SK-N-SH (cell line): Measurements from ENCODE around the gene RAMACL. TPM values are rescaled to one million over a fixed set of nuclear protein-coding genes. Genes with fewer than 3 reads are reported as not detected.

Experiments
- CTCF ChIA-PET: fragments of 300-600, 350-600 bp; formaldehyde crosslinking; extraction: SDS; loops from one replicate; lab custom pipeline; 2021; lab: Yijun Ruan, JAX
- POLR2A ChIA-PET: fragments of 350-600 bp; sonication (Branson Sonifier 250); formaldehyde crosslinking; extraction: SDS; loops from one replicate; lab custom pipeline; 2020; ENCODE audit warnings: antibody characterized with exemption, inconsistent platforms; lab: Yijun Ruan, JAX
- DNase-seq: peaks from one replicate; pipeline ENCODE4 v3.0.0; 2012
- H2AFZ ChIP-seq: fragments of 200-600 bp; sonication (generic); 2 replicates; pipeline ENCODE4 v1.8.1; 2016; ENCODE audit warnings: antibody characterized with exemption, mild to moderate bottlenecking, low read depth
- H3F3A ChIP-seq: fragments of 200-600 bp; sonication (generic); replicated peaks from 2 replicates; pipeline ENCODE3; 2016; ENCODE audit warnings: antibody characterized with exemption, mild to moderate bottlenecking; ENCODE audit not compliant: insufficient read depth
- H3K27ac ChIP-seq, 2 experiments: fragments of 200-500 bp in 1 of 2; fragments of 200-600 bp in 1 of 2; sonication (Bioruptor generic) in 1 of 2; sonication (generic), shearing (Covaris generic) in 1 of 2; 2 replicates each; pipeline versions ENCODE4 v1.5.1 to v1.6.1; 2014 to 2016; ENCODE audit warnings: low read depth in 2 of 2, inconsistent platforms in 1 of 2, low read length in 1 of 2, mild to moderate bottlenecking in 1 of 2, mixed read lengths in 1 of 2
- H3K27me3 ChIP-seq: fragments of 200-600 bp; sonication (generic), shearing (Covaris generic); 2 replicates; pipeline ENCODE4 v1.6.1; 2016; ENCODE audit warnings: mixed run types; ENCODE audit not compliant: insufficient read depth
- H3K36me3 ChIP-seq, 2 experiments: fragments of 200-500 bp in 1 of 2; fragments of 200-600 bp in 1 of 2; sonication (Bioruptor generic) in 1 of 2; sonication (generic) in 1 of 2; replicated peaks in 1 of 2; 2 replicates each; pipeline versions ENCODE3 to v1.5.1; 2014 to 2016; ENCODE audit warnings: low read length in 1 of 2, mild to moderate bottlenecking in 1 of 2; ENCODE audit not compliant: insufficient read depth in 2 of 2, control insufficient read depth in 1 of 2
- H3K4me1 ChIP-seq, 2 experiments: fragments of 200-500 bp in 1 of 2; fragments of 200-600 bp in 1 of 2; sonication (Bioruptor generic) in 1 of 2; sonication (generic), shearing (Covaris generic) in 1 of 2; 2 replicates each; pipeline versions ENCODE4 v1.5.1 to v1.6.1; 2014 to 2016; ENCODE audit warnings: low read depth in 1 of 2, low read length in 1 of 2, mixed run types in 1 of 2; ENCODE audit not compliant: insufficient read depth in 2 of 2, control insufficient read depth in 1 of 2
- H3K4me2 ChIP-seq: fragments of 200-600 bp; sonication (generic), shearing (Covaris generic); 2 replicates; pipeline ENCODE4 v1.6.1; 2017; ENCODE audit warnings: mixed run types
- H3K4me3 ChIP-seq, 2 experiments: fragments of 200-500 bp in 1 of 2; fragments of 200-600 bp in 1 of 2; sonication (Bioruptor generic) in 1 of 2; sonication (generic), shearing (Covaris generic) in 1 of 2; 2 replicates each; pipeline versions ENCODE4 v1.5.1 to v1.8.1; 2014 to 2016; ENCODE audit warnings: low read depth in 2 of 2, inconsistent platforms in 1 of 2, low read length in 1 of 2, mild to moderate bottlenecking in 1 of 2, mixed read lengths in 1 of 2, moderate library complexity in 1 of 2
- H3K79me2 ChIP-seq: fragments of 200-600 bp; sonication (generic); 2 replicates; pipeline ENCODE4 v1.8.1; 2017; ENCODE audit warnings: mild to moderate bottlenecking; ENCODE audit not compliant: insufficient read depth
- H3K9ac ChIP-seq: fragments of 200-600 bp; sonication (generic); 2 replicates; pipeline ENCODE4 v1.6.1; 2017; ENCODE audit warnings: mixed run types
- H3K9me2 ChIP-seq: fragments of 200-600 bp; sonication (generic); 2 replicates; pipeline ENCODE4 v1.6.1; 2017; ENCODE audit warnings: mixed run types
- H3K9me3 ChIP-seq: fragments of 200-600 bp; sonication (generic); 2 replicates; pipeline ENCODE4 v1.6.1; 2017; ENCODE audit warnings: mixed run types, mild to moderate bottlenecking, moderate library complexity
- H4K20me1 ChIP-seq: fragments of 200-600 bp; sonication (generic); 2 replicates; pipeline ENCODE4 v1.6.1; 2017; ENCODE audit warnings: mild to moderate bottlenecking, mixed run types; ENCODE audit not compliant: insufficient read depth
- ELF1 ChIP-seq: IDR thresholded peaks from 2 replicates; pipeline ENCODE4 v1.4.0; 2012
- EZH2phosphoT487 ChIP-seq: fragments of 200-600 bp; sonication (generic); IDR thresholded peaks from 2 replicates; pipeline ENCODE4 v1.6.1; 2017; ENCODE audit warnings: low read depth, mixed run types, mild to moderate bottlenecking, antibody characterized with exemption, moderate library complexity, borderline replicate concordance
- FOXJ3 ChIP-seq: sonication (generic); formaldehyde crosslinking; IDR thresholded peaks from 2 replicates; pipeline ENCODE4 v1.5.1; 2020; ENCODE audit warnings: mild to moderate bottlenecking, missing genetic modification reagents
- FOXM1 ChIP-seq: IDR thresholded peaks from 2 replicates; pipeline ENCODE4 v1.4.0; 2012; ENCODE audit warnings: low read depth, mild to moderate bottlenecking
- GATA2 ChIP-seq: sonication (generic); formaldehyde crosslinking; IDR thresholded peaks from 2 replicates; pipeline ENCODE4 v1.5.0; 2020; ENCODE audit warnings: mild to moderate bottlenecking, missing genetic modification reagents
- JUND ChIP-seq: IDR thresholded peaks from 2 replicates; pipeline ENCODE4 v1.4.0; 2012
- MAX ChIP-seq: IDR thresholded peaks from 2 replicates; pipeline ENCODE4 v1.4.0; 2012; ENCODE audit warnings: low read depth
- MXI1 ChIP-seq: IDR thresholded peaks from 2 replicates; pipeline ENCODE4 v1.6.1; 2012; ENCODE audit warnings: mild to moderate bottlenecking, low read depth, low read length, improper control_type of control experiment
- NFIC ChIP-seq: IDR thresholded peaks from 2 replicates; pipeline ENCODE4 v1.4.0; 2012; ENCODE audit warnings: borderline replicate concordance
- RXRA ChIP-seq: IDR thresholded peaks from 2 replicates; pipeline ENCODE4 v1.4.0; 2012; ENCODE audit warnings: low read depth, mild to moderate bottlenecking, borderline replicate concordance
- TAF1 ChIP-seq: IDR thresholded peaks from 2 replicates; pipeline ENCODE4 v1.6.1; 2012; ENCODE audit warnings: low read depth, mild to moderate bottlenecking, low read length, moderate library complexity, borderline replicate concordance
- USF1 ChIP-seq: IDR thresholded peaks from 2 replicates; pipeline ENCODE4 v1.4.0; 2012; ENCODE audit warnings: low read depth, borderline replicate concordance
- YY1 ChIP-seq: IDR thresholded peaks from 2 replicates; pipeline ENCODE4 v1.4.0; 2012; ENCODE audit warnings: low read depth, mild to moderate bottlenecking
- ZBTB33 ChIP-seq: IDR thresholded peaks from 2 replicates; pipeline ENCODE4 v1.4.0; 2012; ENCODE audit warnings: low read depth, borderline replicate concordance
- WGBS: methylation state at CpG from one replicate; pipeline ENCODE4 v1.1.6; 2017; ENCODE audit warnings: low lambda C conversion rate; 5-methylcytosine and 5-hydroxymethylcytosine counted together
- polyA plus RNA-seq, 3 experiments: library from polyadenylated mRNA; depleted of rRNA; stranded (reverse); fragments of >200 nt; gene quantifications; 2 replicates each; pipeline ENCODE4 v1.2.3, GENCODE V29; 2012
- TF ChIP-seq, protein P1 (sequence below): fragments of 150-350 bp; IDR thresholded peaks from 2 replicates; pipeline ENCODE4 v1.6.1; 2017; ENCODE audit warnings: antibody characterized with exemption, low read length, low read depth, borderline replicate concordance
- TF ChIP-seq, protein P2 (sequence below): fragments of 150-350 bp; IDR thresholded peaks from 2 replicates; pipeline ENCODE4 v1.6.1; 2016; ENCODE audit warnings: mild to moderate bottlenecking, low read depth, low read length

Gene RAMACL
- polyA plus RNA-seq, 1 of the 3 experiments (the other 2 are of a cell fraction) = 0.10 TPM

DNA sequence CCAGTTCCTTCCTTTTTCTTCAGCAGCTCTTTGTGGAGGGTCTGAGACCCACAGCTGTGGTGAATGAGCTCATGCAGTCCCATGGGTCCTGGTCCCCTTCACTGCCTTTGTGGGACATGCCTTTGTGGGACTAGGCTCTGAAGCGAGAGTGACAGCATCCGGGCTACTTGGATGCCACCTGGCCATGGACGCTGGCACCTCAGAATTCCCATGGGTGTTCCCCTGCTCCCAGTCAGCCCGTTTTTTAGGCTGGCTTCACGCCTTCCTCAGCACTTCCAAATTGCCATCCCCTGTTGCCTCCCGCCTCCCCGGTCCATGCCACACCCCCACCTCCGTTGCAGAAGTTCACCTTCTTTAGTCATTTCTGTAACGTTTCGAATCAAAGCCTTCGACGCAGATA is 45.1 kb downstream of the RAMACL start:
- H3K27me3 ChIP-seq = no peaks in the 10 kb centered on the region
- no peaks in the 10 kb centered on the region for H3F3A ChIP-seq
- H3K4me2 ChIP-seq = no peak overlapping the region
- no peaks in the 10 kb centered on the region for H4K20me1 ChIP-seq
- 0 out of 2 replicates have a peak, but pooled peaks cover 5% of the 10 kb centered on the region for H3K79me2 ChIP-seq
- no peak for DNase-seq
- CTCF ChIA-PET = no interaction called here
- TF ChIP-seq, protein P1, sequence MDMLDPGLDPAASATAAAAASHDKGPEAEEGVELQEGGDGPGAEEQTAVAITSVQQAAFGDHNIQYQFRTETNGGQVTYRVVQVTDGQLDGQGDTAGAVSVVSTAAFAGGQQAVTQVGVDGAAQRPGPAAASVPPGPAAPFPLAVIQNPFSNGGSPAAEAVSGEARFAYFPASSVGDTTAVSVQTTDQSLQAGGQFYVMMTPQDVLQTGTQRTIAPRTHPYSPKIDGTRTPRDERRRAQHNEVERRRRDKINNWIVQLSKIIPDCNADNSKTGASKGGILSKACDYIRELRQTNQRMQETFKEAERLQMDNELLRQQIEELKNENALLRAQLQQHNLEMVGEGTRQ = no peak
- TF ChIP-seq YY1 = no peak
- no peak for TF ChIP-seq FOXJ3 (CRISPR knock-in tag)
- no peak for TF ChIP-seq MXI1
- TF ChIP-seq USF1 = no peak
- H2AFZ ChIP-seq = no peak overlapping the region
- POLR2A ChIA-PET = no interaction called here
- no peaks in the 10 kb centered on the region for H3K9me2 ChIP-seq
- no peak overlapping the region for H3K9ac ChIP-seq
- no peak overlapping the region for H3K27ac ChIP-seq
- H3K9me3 ChIP-seq = no peaks in the 10 kb centered on the region
- 97% methylated on average over 10 of the region's 12 CpGs for WGBS
- H3K36me3 ChIP-seq = peaks cover 14 to 54% of the 10 kb centered on the region in 2 experiments
- no peak overlapping the region for H3K4me3 ChIP-seq
- peaks cover 0 to 22% of the 10 kb centered on the region in 2 experiments; a peak in 2 of 4 replicates for H3K4me1 ChIP-seq

DNA sequence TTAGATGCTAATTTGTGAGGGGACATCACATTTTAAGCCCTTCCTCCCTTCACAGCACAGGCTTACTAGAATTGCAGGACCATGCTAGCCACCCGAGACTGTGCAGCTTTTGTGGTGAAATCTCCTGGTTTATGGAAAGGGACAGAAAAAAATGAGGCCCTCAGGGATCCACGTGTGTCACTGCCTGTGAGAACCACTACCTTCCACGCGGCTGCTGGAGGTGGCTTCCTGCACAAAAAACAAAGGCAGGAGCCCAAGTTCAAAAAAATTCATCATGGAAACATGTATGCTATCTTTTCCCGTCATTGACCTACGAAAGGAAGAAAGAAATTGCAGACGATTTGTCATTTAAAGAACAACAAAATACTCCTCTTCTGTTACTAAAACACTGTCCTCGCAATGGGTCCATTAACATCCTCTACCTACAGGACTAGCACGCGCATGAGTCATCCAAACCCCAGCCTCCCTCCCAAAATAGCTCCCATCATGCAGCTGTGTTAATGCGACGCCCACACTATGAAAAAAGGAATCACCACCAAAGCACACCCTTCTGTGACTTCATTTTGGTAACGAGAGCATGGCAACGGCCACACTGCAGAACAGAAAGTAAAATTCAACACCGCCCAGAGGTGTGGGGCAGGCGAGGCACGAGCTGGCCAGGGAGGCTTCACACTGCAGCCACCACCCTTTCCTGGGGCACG is 45.7 kb downstream of the RAMACL start:
- H3K9me3 ChIP-seq = no peaks in the 10 kb centered on the region
- 85% methylated on average over 18 of the region's 18 CpGs for WGBS
- no peaks in the 10 kb centered on the region for H4K20me1 ChIP-seq
- H3K27ac ChIP-seq = no peak overlapping the region; a peak in 1 of 4 replicates
- no peaks in the 10 kb centered on the region for H3K27me3 ChIP-seq
- H3K4me3 ChIP-seq = no peak overlapping the region
- peaks cover 9 to 54% of the 10 kb centered on the region in 2 experiments for H3K36me3 ChIP-seq
- 0 out of 2 replicates have a peak, but pooled peaks cover 5% of the 10 kb centered on the region for H3K79me2 ChIP-seq
- H3K4me2 ChIP-seq = no peak overlapping the region
- H3F3A ChIP-seq = no peaks in the 10 kb centered on the region
- peaks cover 0 to 20% of the 10 kb centered on the region in 2 experiments; a peak in 2 of 4 replicates for H3K4me1 ChIP-seq
- H3K9ac ChIP-seq = no peak overlapping the region
- TF ChIP-seq MAX (no peak), NFIC (no peak), TAF1 (no peak), EZH2phosphoT487 (no peak), GATA2 (CRISPR knock-in tag) (no peak), JUND (no peak), FOXM1 (no peak), RXRA (no peak), ELF1 (no peak), ZBTB33 (no peak)
- TF ChIP-seq, protein P2, sequence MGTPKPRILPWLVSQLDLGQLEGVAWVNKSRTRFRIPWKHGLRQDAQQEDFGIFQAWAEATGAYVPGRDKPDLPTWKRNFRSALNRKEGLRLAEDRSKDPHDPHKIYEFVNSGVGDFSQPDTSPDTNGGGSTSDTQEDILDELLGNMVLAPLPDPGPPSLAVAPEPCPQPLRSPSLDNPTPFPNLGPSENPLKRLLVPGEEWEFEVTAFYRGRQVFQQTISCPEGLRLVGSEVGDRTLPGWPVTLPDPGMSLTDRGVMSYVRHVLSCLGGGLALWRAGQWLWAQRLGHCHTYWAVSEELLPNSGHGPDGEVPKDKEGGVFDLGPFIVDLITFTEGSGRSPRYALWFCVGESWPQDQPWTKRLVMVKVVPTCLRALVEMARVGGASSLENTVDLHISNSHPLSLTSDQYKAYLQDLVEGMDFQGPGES = no peak
- ChIA-PET CTCF (no interaction called here), POLR2A (no interaction called here)
- no peak overlapping the region for H2AFZ ChIP-seq
- no peak for DNase-seq
- no peaks in the 10 kb centered on the region for H3K9me2 ChIP-seq
